Measurements from ENCODE around the gene LLGL1. TPM values are rescaled to one million over a fixed set of nuclear protein-coding genes. Genes with fewer than 3 reads are reported as not detected.

Gene LLGL1
- total and polyA plus RNA-seq, 10 of the 15 experiments (the other 5 are each of a cell fraction or from before 2014, with no cell fraction given) = 0.02 to 9.2 (median 2.5) TPM

GRCh38 chr17:18182978-18183333 lies 42.5 kb upstream of the LLGL1 start (continued):
- TF ChIP-seq, protein P1, sequence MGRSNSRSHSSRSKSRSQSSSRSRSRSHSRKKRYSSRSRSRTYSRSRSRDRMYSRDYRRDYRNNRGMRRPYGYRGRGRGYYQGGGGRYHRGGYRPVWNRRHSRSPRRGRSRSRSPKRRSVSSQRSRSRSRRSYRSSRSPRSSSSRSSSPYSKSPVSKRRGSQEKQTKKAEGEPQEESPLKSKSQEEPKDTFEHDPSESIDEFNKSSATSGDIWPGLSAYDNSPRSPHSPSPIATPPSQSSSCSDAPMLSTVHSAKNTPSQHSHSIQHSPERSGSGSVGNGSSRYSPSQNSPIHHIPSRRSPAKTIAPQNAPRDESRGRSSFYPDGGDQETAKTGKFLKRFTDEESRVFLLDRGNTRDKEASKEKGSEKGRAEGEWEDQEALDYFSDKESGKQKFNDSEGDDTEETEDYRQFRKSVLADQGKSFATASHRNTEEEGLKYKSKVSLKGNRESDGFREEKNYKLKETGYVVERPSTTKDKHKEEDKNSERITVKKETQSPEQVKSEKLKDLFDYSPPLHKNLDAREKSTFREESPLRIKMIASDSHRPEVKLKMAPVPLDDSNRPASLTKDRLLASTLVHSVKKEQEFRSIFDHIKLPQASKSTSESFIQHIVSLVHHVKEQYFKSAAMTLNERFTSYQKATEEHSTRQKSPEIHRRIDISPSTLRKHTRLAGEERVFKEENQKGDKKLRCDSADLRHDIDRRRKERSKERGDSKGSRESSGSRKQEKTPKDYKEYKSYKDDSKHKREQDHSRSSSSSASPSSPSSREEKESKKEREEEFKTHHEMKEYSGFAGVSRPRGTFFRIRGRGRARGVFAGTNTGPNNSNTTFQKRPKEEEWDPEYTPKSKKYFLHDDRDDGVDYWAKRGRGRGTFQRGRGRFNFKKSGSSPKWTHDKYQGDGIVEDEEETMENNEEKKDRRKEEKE (IDR thresholded peaks at IDR 0.05) = no peak
- TF ChIP-seq CHD4 (IDR thresholded peaks at IDR 0.05) (no peak), ZBTB33 (IDR thresholded peaks at IDR 0.05) (no peak), POLR2AphosphoS5 (IDR thresholded peaks at IDR 0.05; ENCODE audit: low read length) (peak; percentile 62), ELK1 (IDR thresholded peaks at IDR 0.05; ENCODE audit: low read depth, low read length) (no peak), ZZZ3 (IDR thresholded peaks at IDR 0.05; ENCODE audit: control insufficient read depth, insufficient read length, low read depth) (no peak), BHLHE40 (IDR thresholded peaks at IDR 0.05; ENCODE audit: borderline replicate concordance in 1 of 2, low read depth in 2 of 2, low read length in 1 of 2) (peak in 1 of 2 experiments; percentile 79; a peak in 2 of 4 replicates), ZNF274 (IDR thresholded peaks at IDR 0.05; ENCODE audit: insufficient read depth, insufficient read length) (no peak), POU2F2 (IDR thresholded peaks at IDR 0.05; ENCODE audit: borderline replicate concordance, low read depth, low read length) (0 out of 3 replicates have a peak, but pooled peaks have one; percentile 37), SMC3 (IDR thresholded peaks at IDR 0.05; ENCODE audit: borderline replicate concordance, low read length) (no peak), KLF5 (IDR thresholded peaks at IDR 0.05; ENCODE audit: partially characterized antibody) (peak; percentile 72)
- TF ChIP-seq, protein P2, sequence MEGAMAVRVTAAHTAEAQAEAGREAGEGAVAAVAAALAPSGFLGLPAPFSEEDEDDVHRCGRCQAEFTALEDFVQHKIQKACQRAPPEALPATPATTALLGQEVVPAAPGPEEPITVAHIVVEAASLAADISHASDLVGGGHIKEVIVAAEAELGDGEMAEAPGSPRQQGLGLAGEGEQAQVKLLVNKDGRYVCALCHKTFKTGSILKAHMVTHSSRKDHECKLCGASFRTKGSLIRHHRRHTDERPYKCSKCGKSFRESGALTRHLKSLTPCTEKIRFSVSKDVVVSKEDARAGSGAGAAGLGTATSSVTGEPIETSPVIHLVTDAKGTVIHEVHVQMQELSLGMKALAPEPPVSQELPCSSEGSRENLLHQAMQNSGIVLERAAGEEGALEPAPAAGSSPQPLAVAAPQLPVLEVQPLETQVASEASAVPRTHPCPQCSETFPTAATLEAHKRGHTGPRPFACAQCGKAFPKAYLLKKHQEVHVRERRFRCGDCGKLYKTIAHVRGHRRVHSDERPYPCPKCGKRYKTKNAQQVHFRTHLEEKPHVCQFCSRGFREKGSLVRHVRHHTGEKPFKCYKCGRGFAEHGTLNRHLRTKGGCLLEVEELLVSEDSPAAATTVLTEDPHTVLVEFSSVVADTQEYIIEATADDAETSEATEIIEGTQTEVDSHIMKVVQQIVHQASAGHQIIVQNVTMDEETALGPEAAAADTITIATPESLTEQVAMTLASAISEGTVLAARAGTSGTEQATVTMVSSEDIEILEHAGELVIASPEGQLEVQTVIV (IDR thresholded peaks at IDR 0.05; ENCODE audit: borderline replicate concordance, partially characterized antibody) = no peak
- TF ChIP-seq, protein P3, sequence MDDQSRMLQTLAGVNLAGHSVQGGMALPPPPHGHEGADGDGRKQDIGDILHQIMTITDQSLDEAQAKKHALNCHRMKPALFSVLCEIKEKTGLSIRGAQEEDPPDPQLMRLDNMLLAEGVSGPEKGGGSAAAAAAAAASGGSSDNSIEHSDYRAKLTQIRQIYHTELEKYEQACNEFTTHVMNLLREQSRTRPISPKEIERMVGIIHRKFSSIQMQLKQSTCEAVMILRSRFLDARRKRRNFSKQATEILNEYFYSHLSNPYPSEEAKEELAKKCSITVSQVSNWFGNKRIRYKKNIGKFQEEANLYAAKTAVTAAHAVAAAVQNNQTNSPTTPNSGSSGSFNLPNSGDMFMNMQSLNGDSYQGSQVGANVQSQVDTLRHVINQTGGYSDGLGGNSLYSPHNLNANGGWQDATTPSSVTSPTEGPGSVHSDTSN (IDR thresholded peaks at IDR 0.05; ENCODE audit: insufficient replicate concordance, low read depth, low read length) = no peak
- TF ChIP-seq, protein P4, sequence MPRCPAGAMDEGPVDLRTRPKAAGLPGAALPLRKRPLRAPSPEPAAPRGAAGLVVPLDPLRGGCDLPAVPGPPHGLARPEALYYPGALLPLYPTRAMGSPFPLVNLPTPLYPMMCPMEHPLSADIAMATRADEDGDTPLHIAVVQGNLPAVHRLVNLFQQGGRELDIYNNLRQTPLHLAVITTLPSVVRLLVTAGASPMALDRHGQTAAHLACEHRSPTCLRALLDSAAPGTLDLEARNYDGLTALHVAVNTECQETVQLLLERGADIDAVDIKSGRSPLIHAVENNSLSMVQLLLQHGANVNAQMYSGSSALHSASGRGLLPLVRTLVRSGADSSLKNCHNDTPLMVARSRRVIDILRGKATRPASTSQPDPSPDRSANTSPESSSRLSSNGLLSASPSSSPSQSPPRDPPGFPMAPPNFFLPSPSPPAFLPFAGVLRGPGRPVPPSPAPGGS (IDR thresholded peaks at IDR 0.05; ENCODE audit: borderline replicate concordance, insufficient read depth, low read depth, low read length, poor library complexity, severe bottlenecking) = no peak
- TF ChIP-seq, protein P5, sequence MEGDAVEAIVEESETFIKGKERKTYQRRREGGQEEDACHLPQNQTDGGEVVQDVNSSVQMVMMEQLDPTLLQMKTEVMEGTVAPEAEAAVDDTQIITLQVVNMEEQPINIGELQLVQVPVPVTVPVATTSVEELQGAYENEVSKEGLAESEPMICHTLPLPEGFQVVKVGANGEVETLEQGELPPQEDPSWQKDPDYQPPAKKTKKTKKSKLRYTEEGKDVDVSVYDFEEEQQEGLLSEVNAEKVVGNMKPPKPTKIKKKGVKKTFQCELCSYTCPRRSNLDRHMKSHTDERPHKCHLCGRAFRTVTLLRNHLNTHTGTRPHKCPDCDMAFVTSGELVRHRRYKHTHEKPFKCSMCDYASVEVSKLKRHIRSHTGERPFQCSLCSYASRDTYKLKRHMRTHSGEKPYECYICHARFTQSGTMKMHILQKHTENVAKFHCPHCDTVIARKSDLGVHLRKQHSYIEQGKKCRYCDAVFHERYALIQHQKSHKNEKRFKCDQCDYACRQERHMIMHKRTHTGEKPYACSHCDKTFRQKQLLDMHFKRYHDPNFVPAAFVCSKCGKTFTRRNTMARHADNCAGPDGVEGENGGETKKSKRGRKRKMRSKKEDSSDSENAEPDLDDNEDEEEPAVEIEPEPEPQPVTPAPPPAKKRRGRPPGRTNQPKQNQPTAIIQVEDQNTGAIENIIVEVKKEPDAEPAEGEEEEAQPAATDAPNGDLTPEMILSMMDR (IDR thresholded peaks at IDR 0.05 in 2 of 3, conservative IDR thresholded peaks at IDR 0.05 in 1 of 3; ENCODE audit: control insufficient read depth in 2 of 3, extremely low read depth in 1 of 3, insufficient read depth in 1 of 3, low read depth in 3 of 3, low read length in 3 of 3) = no peak

All from GM12878 (cell line).